ENCODE measurements around the gene GTSE1.

Gene GTSE1

GRCh38 chr22:46359362-46359761, 62.7 kb downstream of the GTSE1 start:
- TF ChIP-seq REST (IDR thresholded peaks at IDR 0.05; ENCODE audit: insufficient read depth in 1 of 2, low read depth in 2 of 2, low read length in 2 of 2) (no peak), POLR2AphosphoS5 (IDR thresholded peaks at IDR 0.05; ENCODE audit: low read depth, low read length) (no peak), SIN3A (IDR thresholded peaks at IDR 0.05; ENCODE audit: borderline replicate concordance, insufficient read depth, low read length) (no peak), FOXP2 (optimal IDR thresholded peaks at IDR 0.05; ENCODE audit: borderline replicate concordance, extremely low read depth, extremely low read length, insufficient read depth) (no peak), TAF1 (IDR thresholded peaks at IDR 0.05; ENCODE audit: borderline replicate concordance, insufficient read depth, low read length) (no peak)

GRCh38 chr22:46360097-46360496, 63.4 kb downstream of the GTSE1 start:
- TF ChIP-seq REST (IDR thresholded peaks at IDR 0.05; ENCODE audit: insufficient read depth in 1 of 2, low read depth in 2 of 2, low read length in 2 of 2), result no peak
- no peak for TF ChIP-seq FOXP2 (optimal IDR thresholded peaks at IDR 0.05; ENCODE audit: borderline replicate concordance, extremely low read depth, extremely low read length, insufficient read depth)
- TF ChIP-seq POLR2AphosphoS5 (IDR thresholded peaks at IDR 0.05; ENCODE audit: low read depth, low read length), result no peak
- TF ChIP-seq TAF1 (IDR thresholded peaks at IDR 0.05; ENCODE audit: borderline replicate concordance, insufficient read depth, low read length), result no peak
- no peak for TF ChIP-seq SIN3A (IDR thresholded peaks at IDR 0.05; ENCODE audit: borderline replicate concordance, insufficient read depth, low read length)

- no peak for TF ChIP-seq REST (IDR thresholded peaks at IDR 0.05; ENCODE audit: insufficient read depth in 1 of 2, low read depth in 2 of 2, low read length in 2 of 2)
Observed at GRCh38 chr22:46360891-46361290, 64.2 kb downstream of the GTSE1 start.

- TF ChIP-seq REST (IDR thresholded peaks at IDR 0.05; ENCODE audit: insufficient read depth in 1 of 2, low read depth in 2 of 2, low read length in 2 of 2) (no peak), SIN3A (IDR thresholded peaks at IDR 0.05; ENCODE audit: borderline replicate concordance, insufficient read depth, low read length) (no peak), FOXP2 (optimal IDR thresholded peaks at IDR 0.05; ENCODE audit: borderline replicate concordance, extremely low read depth, extremely low read length, insufficient read depth) (no peak), POLR2AphosphoS5 (IDR thresholded peaks at IDR 0.05; ENCODE audit: low read depth, low read length) (no peak), TAF1 (IDR thresholded peaks at IDR 0.05; ENCODE audit: borderline replicate concordance, insufficient read depth, low read length) (no peak)
Observed at GRCh38 chr22:46361826-46362202, 65.1 kb downstream of the GTSE1 start.

- no peak for TF ChIP-seq FOXP2 (optimal IDR thresholded peaks at IDR 0.05; ENCODE audit: borderline replicate concordance, extremely low read depth, extremely low read length, insufficient read depth)
- TF ChIP-seq POLR2AphosphoS5 (IDR thresholded peaks at IDR 0.05; ENCODE audit: low read depth, low read length), result no peak
- no peak for TF ChIP-seq TAF1 (IDR thresholded peaks at IDR 0.05; ENCODE audit: borderline replicate concordance, insufficient read depth, low read length)
- no peak for TF ChIP-seq SIN3A (IDR thresholded peaks at IDR 0.05; ENCODE audit: borderline replicate concordance, insufficient read depth, low read length)
- no peak for TF ChIP-seq REST (IDR thresholded peaks at IDR 0.05; ENCODE audit: insufficient read depth in 1 of 2, low read depth in 2 of 2, low read length in 2 of 2)
Observed at GRCh38 chr22:46362203-46362933, 65.7 kb downstream of the GTSE1 start.
